ENCODE data around the gene HOXB3. TPM values are rescaled to one million over a fixed set of nuclear protein-coding genes. Genes with fewer than 3 reads are reported as not detected.

Gene HOXB3
- polyA plus RNA-seq, 1 donor from 2014 or later, result not detected

DNA sequence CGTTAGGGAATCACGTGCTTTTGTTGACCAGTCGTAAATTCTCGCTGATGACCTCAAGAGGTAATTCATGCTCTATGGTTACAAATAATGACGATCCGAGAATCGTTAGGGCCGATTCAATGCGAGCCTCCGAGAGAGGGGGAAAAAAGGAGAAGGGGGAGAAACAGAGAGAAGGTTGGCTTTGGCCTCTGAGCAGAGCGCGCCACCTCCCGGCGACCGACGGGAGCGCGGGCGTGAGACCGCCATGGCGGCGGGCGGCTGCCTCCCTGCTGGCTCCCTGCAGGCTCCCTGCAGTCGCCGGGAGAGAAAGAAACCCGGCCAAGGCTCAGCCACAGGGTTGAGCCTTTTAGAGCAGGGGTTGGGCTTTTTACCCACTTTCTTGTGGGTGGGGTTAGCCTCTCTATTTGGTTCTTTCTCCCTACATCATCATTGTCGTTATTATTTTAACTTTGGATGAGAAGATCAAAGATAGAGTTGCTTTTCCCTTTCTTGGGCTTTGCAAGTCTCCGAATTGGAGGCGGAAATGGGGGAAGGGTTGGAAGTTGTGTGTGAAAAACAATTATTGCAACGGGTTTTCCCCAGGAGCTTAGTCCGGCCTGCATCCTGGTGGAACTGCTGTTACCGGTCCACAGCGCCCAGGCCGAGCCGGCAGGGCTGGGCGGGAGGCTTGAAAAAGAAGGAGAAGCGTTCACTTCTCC is 3.9 kb upstream of the HOXB3 start:
- H3F3A ChIP-seq (ENCODE audit: insufficient read depth, low read length, poor library complexity, severe bottlenecking), result no peaks in the 10 kb centered on the region
- no peaks in the 10 kb centered on the region for H4K20me1 ChIP-seq (ENCODE audit: insufficient read depth)
- H3K79me2 ChIP-seq (replicated peaks; ENCODE audit: insufficient read depth, low read length), result no peaks in the 10 kb centered on the region
- peaks cover 100% of the 10 kb centered on the region for H3K27me3 ChIP-seq (ENCODE audit: insufficient read depth, low read depth, low read length)
- H3K4me2 ChIP-seq (ENCODE audit: low read length), result no peak overlapping the region
- no peak overlapping the region for H2AFZ ChIP-seq (ENCODE audit: low read depth, low read length)
- H3K36me3 ChIP-seq (ENCODE audit: insufficient read depth, low read length), result no peaks in the 10 kb centered on the region
- peak; percentile 60 for TF ChIP-seq RAD21 (conservative IDR thresholded peaks at IDR 0.05)
- TF ChIP-seq EZH2 (IDR thresholded peaks at IDR 0.05; ENCODE audit: borderline replicate concordance, insufficient read depth, low read length, poor library complexity, severe bottlenecking), result peak; percentile 41
- TF ChIP-seq REST (IDR thresholded peaks at IDR 0.05; ENCODE audit: borderline replicate concordance), result no peak
- no peak for TF ChIP-seq EP300 (conservative IDR thresholded peaks at IDR 0.05; ENCODE audit: poor library complexity, severe bottlenecking)
- peak; percentile 63 for TF ChIP-seq SMC3 (conservative IDR thresholded peaks at IDR 0.05; ENCODE audit: poor library complexity)
- TF ChIP-seq POLR2AphosphoS5 (IDR thresholded peaks at IDR 0.05), result no peak
- TF ChIP-seq, protein P1, sequence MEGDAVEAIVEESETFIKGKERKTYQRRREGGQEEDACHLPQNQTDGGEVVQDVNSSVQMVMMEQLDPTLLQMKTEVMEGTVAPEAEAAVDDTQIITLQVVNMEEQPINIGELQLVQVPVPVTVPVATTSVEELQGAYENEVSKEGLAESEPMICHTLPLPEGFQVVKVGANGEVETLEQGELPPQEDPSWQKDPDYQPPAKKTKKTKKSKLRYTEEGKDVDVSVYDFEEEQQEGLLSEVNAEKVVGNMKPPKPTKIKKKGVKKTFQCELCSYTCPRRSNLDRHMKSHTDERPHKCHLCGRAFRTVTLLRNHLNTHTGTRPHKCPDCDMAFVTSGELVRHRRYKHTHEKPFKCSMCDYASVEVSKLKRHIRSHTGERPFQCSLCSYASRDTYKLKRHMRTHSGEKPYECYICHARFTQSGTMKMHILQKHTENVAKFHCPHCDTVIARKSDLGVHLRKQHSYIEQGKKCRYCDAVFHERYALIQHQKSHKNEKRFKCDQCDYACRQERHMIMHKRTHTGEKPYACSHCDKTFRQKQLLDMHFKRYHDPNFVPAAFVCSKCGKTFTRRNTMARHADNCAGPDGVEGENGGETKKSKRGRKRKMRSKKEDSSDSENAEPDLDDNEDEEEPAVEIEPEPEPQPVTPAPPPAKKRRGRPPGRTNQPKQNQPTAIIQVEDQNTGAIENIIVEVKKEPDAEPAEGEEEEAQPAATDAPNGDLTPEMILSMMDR (IDR thresholded peaks at IDR 0.05; ENCODE audit: poor library complexity, severe bottlenecking), result peak; percentile 64
- H3K9me3 ChIP-seq (ENCODE audit: low read length), result peaks cover 3% of the 10 kb centered on the region
- H3K27ac ChIP-seq (ENCODE audit: low read length), result no peak overlapping the region
- no peaks in the 10 kb centered on the region for H3K9me2 ChIP-seq (ENCODE audit: insufficient read depth, low read length)
- no peak overlapping the region for H3K4me3 ChIP-seq (ENCODE audit: low read length)
- no peak overlapping the region for H3K9ac ChIP-seq (ENCODE audit: low read length)

DNA sequence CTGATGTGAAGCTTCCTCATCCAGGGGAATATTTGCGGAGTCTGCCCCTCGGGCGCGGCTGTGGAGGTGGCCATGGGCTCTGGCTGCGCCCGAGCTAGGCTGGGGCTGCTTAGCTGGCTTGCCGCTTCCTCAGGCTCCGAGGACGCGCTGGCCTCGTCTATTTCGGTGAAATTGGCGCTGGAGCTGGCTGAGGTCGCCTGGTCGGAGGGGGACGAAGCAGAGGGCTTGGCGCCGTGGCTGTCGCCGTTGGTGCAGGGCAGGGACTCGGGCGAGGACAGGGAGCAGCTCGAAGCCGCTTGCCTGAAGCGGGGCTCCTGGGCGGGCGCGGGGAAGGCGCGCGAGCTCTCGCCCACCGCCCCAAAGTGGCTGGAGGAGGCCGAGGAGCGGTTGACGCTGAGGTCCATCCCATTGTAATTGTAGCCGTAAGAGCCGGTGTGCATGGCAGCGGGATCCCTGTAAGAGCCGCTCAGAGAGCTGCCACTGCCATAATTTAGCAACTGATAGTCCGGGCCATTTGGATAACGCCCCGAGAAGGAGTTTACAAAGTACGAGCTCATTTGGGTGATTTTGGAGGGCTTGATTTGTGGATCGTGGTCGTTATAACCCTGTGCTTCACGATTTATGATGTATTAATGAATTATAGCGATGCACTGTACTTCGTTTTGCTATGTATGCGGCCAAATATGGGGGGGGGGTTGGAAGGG is 3.2 kb upstream of the HOXB3 start, which contains the start of gene HOXB5:
Gene HOXB5, minus strand, starts transcription at position 654 of the 704 bp plus-strand sequence. Its CDS starts 97 bp downstream, at position 557.
- H3K27me3 ChIP-seq (ENCODE audit: insufficient read depth, low read depth, low read length), result peaks cover 100% of the 10 kb centered on the region
- no peak within 1 kb of the TSS for H3K4me2 ChIP-seq (ENCODE audit: low read length)
- no peaks in the 10 kb centered on the region for H4K20me1 ChIP-seq (ENCODE audit: insufficient read depth)
- no peak within 1 kb of the TSS for H3K4me3 ChIP-seq (ENCODE audit: low read length)
- TF ChIP-seq MXI1 (conservative IDR thresholded peaks at IDR 0.05; ENCODE audit: poor library complexity, severe bottlenecking), result no peak
- TF ChIP-seq, protein P1 (IDR thresholded peaks at IDR 0.05; ENCODE audit: poor library complexity, severe bottlenecking), result no peak
- no peak for TF ChIP-seq RAD21 (conservative IDR thresholded peaks at IDR 0.05)
- no peak for TF ChIP-seq POLR2AphosphoS5 (IDR thresholded peaks at IDR 0.05)
- TF ChIP-seq TAF1 (IDR thresholded peaks at IDR 0.05; ENCODE audit: low read depth), result no peak
- TF ChIP-seq EZH2 (IDR thresholded peaks at IDR 0.05; ENCODE audit: borderline replicate concordance, insufficient read depth, low read length, poor library complexity, severe bottlenecking), result no peak
- no peak for TF ChIP-seq REST (IDR thresholded peaks at IDR 0.05; ENCODE audit: borderline replicate concordance)
- no peak for TF ChIP-seq EP300 (conservative IDR thresholded peaks at IDR 0.05; ENCODE audit: poor library complexity, severe bottlenecking)
- TF ChIP-seq SMC3 (conservative IDR thresholded peaks at IDR 0.05; ENCODE audit: poor library complexity), result no peak
- H3F3A ChIP-seq (ENCODE audit: insufficient read depth, low read length, poor library complexity, severe bottlenecking), result no peaks in the 10 kb centered on the region
- no peak within 1 kb of the TSS for H3K27ac ChIP-seq (ENCODE audit: low read length)
- no peaks in the 10 kb centered on the region for H3K79me2 ChIP-seq (replicated peaks; ENCODE audit: insufficient read depth, low read length)
- H3K9me3 ChIP-seq (ENCODE audit: low read length), result peaks cover under 1% of the 10 kb centered on the region
- H3K9me2 ChIP-seq (ENCODE audit: insufficient read depth, low read length), result no peaks in the 10 kb centered on the region
- no peak within 1 kb of the TSS for H3K9ac ChIP-seq (ENCODE audit: low read length)
- no peak within 1 kb of the TSS for H2AFZ ChIP-seq (ENCODE audit: low read depth, low read length)
- no peaks in the 10 kb centered on the region for H3K36me3 ChIP-seq (ENCODE audit: insufficient read depth, low read length)

Measured in neural cell (in vitro differentiated cells).